Mammary epithelial cell (primary cell): ENCODE data around the gene HAO2.

ENCODE experiments used
- EZH2 ChIP-seq: IDR thresholded peaks from 2 replicates; pipeline ENCODE4 v1.6.1; 2012; ENCODE audit warnings: low read length, inconsistent platforms, borderline replicate concordance
- TF ChIP-seq, protein P1 (sequence below), 2 donors: IDR thresholded peaks in 1 of 2; conservative IDR thresholded peaks in 1 of 2; 2 replicates each; pipeline ENCODE4 v1.5.1; 2011 to 2012; ENCODE audit warnings: inconsistent platforms in 2 of 2, low read length in 2 of 2, mild to moderate bottlenecking in 2 of 2, control low read depth in 1 of 2, low read depth in 1 of 2; ENCODE audit not compliant: insufficient read depth in 1 of 2; ENCODE audit errors: extremely low read depth in 1 of 2

GRCh38 chr1:119329541-119330461, 38.8 kb upstream of the HAO2 start:
- TF ChIP-seq, protein P1, sequence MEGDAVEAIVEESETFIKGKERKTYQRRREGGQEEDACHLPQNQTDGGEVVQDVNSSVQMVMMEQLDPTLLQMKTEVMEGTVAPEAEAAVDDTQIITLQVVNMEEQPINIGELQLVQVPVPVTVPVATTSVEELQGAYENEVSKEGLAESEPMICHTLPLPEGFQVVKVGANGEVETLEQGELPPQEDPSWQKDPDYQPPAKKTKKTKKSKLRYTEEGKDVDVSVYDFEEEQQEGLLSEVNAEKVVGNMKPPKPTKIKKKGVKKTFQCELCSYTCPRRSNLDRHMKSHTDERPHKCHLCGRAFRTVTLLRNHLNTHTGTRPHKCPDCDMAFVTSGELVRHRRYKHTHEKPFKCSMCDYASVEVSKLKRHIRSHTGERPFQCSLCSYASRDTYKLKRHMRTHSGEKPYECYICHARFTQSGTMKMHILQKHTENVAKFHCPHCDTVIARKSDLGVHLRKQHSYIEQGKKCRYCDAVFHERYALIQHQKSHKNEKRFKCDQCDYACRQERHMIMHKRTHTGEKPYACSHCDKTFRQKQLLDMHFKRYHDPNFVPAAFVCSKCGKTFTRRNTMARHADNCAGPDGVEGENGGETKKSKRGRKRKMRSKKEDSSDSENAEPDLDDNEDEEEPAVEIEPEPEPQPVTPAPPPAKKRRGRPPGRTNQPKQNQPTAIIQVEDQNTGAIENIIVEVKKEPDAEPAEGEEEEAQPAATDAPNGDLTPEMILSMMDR (conservative IDR thresholded peaks at IDR 0.05 in 1 of 2, IDR thresholded peaks at IDR 0.05 in 1 of 2; ENCODE audit: extremely low read depth in 1 of 2, insufficient read depth in 1 of 2, low read depth in 1 of 2, low read length in 2 of 2) = no peak
- no peak for TF ChIP-seq EZH2
